GM12878 (cell line): ENCODE results near the gene DPM3. TPM values are rescaled to one million over a fixed set of nuclear protein-coding genes. Genes with fewer than 3 reads are reported as not detected.

Experiments
- ATAC-seq: fragments of 200-7000 bp; cut with Tn5 transposase; 3 replicates; pipeline ENCODE4 v1.9.1; 2020; ENCODE audit warnings: mild to moderate bottlenecking, moderate library complexity
- BruUV-seq: library from RNA; stranded (reverse); fragments of 400-500 nt; replicated peaks from 2 replicates; lab custom pipeline; 2021; lab: Mats Ljungman, UMichigan
- CTCF ChIA-PET: fragments of 300-600 bp; sonication (Branson Sonifier 250); formaldehyde crosslinking; extraction: SDS; loops from one replicate; lab custom pipeline; 2021; ENCODE audit warnings: inconsistent platforms; lab: Yijun Ruan, JAX
- POLR2A ChIA-PET: fragments of 350-600 bp; formaldehyde crosslinking; extraction: SDS; loops from one replicate; lab custom pipeline; 2021; ENCODE audit warnings: inconsistent platforms; lab: Charles Lee
- RAD21 ChIA-PET: fragments of 300-600 bp; sonication (Branson Sonifier 250); formaldehyde crosslinking; loops from one replicate; lab custom pipeline; 2023; ENCODE audit warnings: antibody characterized with exemption; ENCODE audit not compliant: unreplicated experiment; lab: Charles Lee
- SMC1A ChIA-PET: fragments of 300-600 bp; sonication (Branson Sonifier 250); formaldehyde crosslinking; loops from one replicate; lab custom pipeline; 2023; ENCODE audit not compliant: unreplicated experiment, uncharacterized antibody; lab: Charles Lee
- DNase-seq: peaks from one replicate; pipeline ENCODE4 v3.0.0-alpha.2; 2011; ENCODE audit warnings: low read depth, low spot score
- FAIRE-seq: peaks from 3 replicates; lab custom pipeline; 2011; peaks lifted over from hg19 to GRCh38; lab: Jason Lieb, UNC
- H2AFZ ChIP-seq: 2 replicates; pipeline ENCODE4 v1.6.0; 2011; ENCODE audit warnings: low read depth, low read length, control low read depth; ENCODE audit not compliant: control insufficient read depth
- H3K27ac ChIP-seq: 2 replicates; pipeline ENCODE4 v1.5.1; 2011; ENCODE audit warnings: control low read depth; ENCODE audit not compliant: control insufficient read depth, insufficient read depth
- H3K27me3 ChIP-seq, 2 experiments: replicated peaks in 1 of 2; 2 replicates each; pipeline versions ENCODE4 v1.6.0 to v1.6.1; 2011; ENCODE audit warnings: low read length in 1 of 2; ENCODE audit not compliant: control insufficient read depth in 2 of 2, insufficient read depth in 2 of 2
- H3K36me3 ChIP-seq, 2 experiments: 2 replicates each; pipeline ENCODE4 v1.5.1; 2011; ENCODE audit warnings: low read length in 1 of 2; ENCODE audit not compliant: control insufficient read depth in 2 of 2, insufficient read depth in 2 of 2
- H3K4me1 ChIP-seq: 2 replicates; pipeline ENCODE4 v1.6.1; 2011; ENCODE audit warnings: mild to moderate bottlenecking, low read length, moderate library complexity, mixed read lengths; ENCODE audit not compliant: control insufficient read depth, insufficient read depth
- H3K4me2 ChIP-seq: 2 replicates; pipeline ENCODE4 v1.6.0; 2011; ENCODE audit warnings: control low read depth; ENCODE audit not compliant: control insufficient read depth, insufficient read depth
- H3K4me3 ChIP-seq: fragments of 200-600 bp; sonication (generic); 2 replicates; pipeline ENCODE4 v1.5.1; 2016
- H3K79me2 ChIP-seq: 2 replicates; pipeline ENCODE4 v1.6.0; 2011; ENCODE audit warnings: low read length; ENCODE audit not compliant: control insufficient read depth, insufficient read depth
- H3K9ac ChIP-seq: 2 replicates; pipeline ENCODE4 v1.8.0; 2011; ENCODE audit warnings: low read length, control low read depth, mixed read lengths; ENCODE audit not compliant: control insufficient read depth, insufficient read depth
- H3K9me3 ChIP-seq: replicated peaks from 3 replicates; pipeline ENCODE4 v1.5.1; 2011; ENCODE audit warnings: mild to moderate bottlenecking, low read length; ENCODE audit not compliant: control insufficient read depth, insufficient read depth
- H4K20me1 ChIP-seq: 2 replicates; pipeline ENCODE4 v1.6.0; 2011; ENCODE audit not compliant: control insufficient read depth, insufficient read depth
- ASH2L ChIP-seq: fragments of 300-600, 200-600 bp; sonication (generic); IDR thresholded peaks from 2 replicates; pipeline ENCODE4 v1.6.1; 2017; ENCODE audit warnings: low read depth, mild to moderate bottlenecking, borderline replicate concordance
- BRCA1 ChIP-seq: IDR thresholded peaks from 2 replicates; pipeline ENCODE4 v1.6.1; 2011; ENCODE audit warnings: low read depth, low read length, improper control_type of control experiment
- GABPA ChIP-seq: IDR thresholded peaks from 2 replicates; pipeline ENCODE4 v1.6.1; 2014; ENCODE audit warnings: antibody characterized with exemption, low read depth, mild to moderate bottlenecking, inconsistent platforms
- MXI1 ChIP-seq: fragments of 150-350 bp; IDR thresholded peaks from 2 replicates; pipeline ENCODE4 v1.6.1; 2011; ENCODE audit warnings: low read depth, mild to moderate bottlenecking, inconsistent platforms, low read length, improper control_type of control experiment
- NR2C2 ChIP-seq: IDR thresholded peaks from 2 replicates; pipeline ENCODE4 v1.6.1; 2011; ENCODE audit warnings: borderline replicate concordance, low read depth; ENCODE audit not compliant: control insufficient read depth, insufficient read length
- RAD51 ChIP-seq: fragments of 450-650 bp; IDR thresholded peaks from 2 replicates; pipeline ENCODE4 v1.6.1; 2016; ENCODE audit warnings: moderate library complexity, mild to moderate bottlenecking, inconsistent platforms
- RFX5 ChIP-seq: IDR thresholded peaks from 2 replicates; pipeline ENCODE4 v1.6.1; 2011; ENCODE audit warnings: low read depth, low read length, improper control_type of control experiment
- RUNX3 ChIP-seq: IDR thresholded peaks from 2 replicates; pipeline ENCODE4 v1.6.1; 2012; ENCODE audit warnings: low read length, inconsistent platforms
- ZNF24 ChIP-seq: fragments of 450-650 bp; IDR thresholded peaks from 2 replicates; pipeline ENCODE4 v1.6.1; 2017; ENCODE audit warnings: antibody characterized with exemption, mild to moderate bottlenecking
- ZNF274 ChIP-seq: IDR thresholded peaks from one replicate; pipeline ENCODE4 v1.8.0; 2011; ENCODE audit not compliant: insufficient read length, insufficient read depth
- ZZZ3 ChIP-seq: IDR thresholded peaks from 2 replicates; pipeline ENCODE4 v1.6.1; 2011; ENCODE audit warnings: low read depth; ENCODE audit not compliant: control insufficient read depth, insufficient read length
- WGBS: methylation state at CpG from one replicate; pipeline ENCODE4 v1.1.6; 2016; ENCODE audit warnings: low lambda C conversion rate; ENCODE audit not compliant: insufficient replicate concordance, insufficient coverage; ENCODE audit errors: missing lambda C conversion rate; 5-methylcytosine and 5-hydroxymethylcytosine counted together
- in situ Hi-C: fragments of 300-500 bp; cut with MboI; formaldehyde crosslinking; loops from 9 replicates; pipeline ENCODE4 v1.14.3; 2018; ENCODE audit warnings: mixed read lengths
- intact Hi-C: fragments of 100-400 bp; cut with micrococcal nuclease; formaldehyde crosslinking; loops from one replicate; pipeline ENCODE4 v1.14.2; 2022; ENCODE audit not compliant: unreplicated experiment
- polyA plus RNA-seq, 11 experiments: library from polyadenylated mRNA; depleted of rRNA in 4 of 11; unstranded in 6 of 11; stranded (reverse) in 5 of 11; fragments of >200 nt; fragmentation: Nextera tagmentation in 4 of 11; fragmentation: Illumina TruSeq in 1 of 11; extraction: Ambion mirVana in 4 of 11; extraction: Trizol in 1 of 11; gene quantifications; 1 replicate in 1 of 11; 2 replicates in 10 of 11; pipeline versions ENCODE4 v1.2.1 to v1.2.3, GENCODE V29; 2011 to 2016; ENCODE audit warnings: inconsistent platforms in 2 of 11, missing spikeins in 2 of 11, low read depth in 1 of 11
- total RNA-seq, 4 experiments: library from RNA; depleted of rRNA in 3 of 4; stranded (reverse); fragments of >200 nt in 3 of 4; fragmentation: Illumina TruSeq in 1 of 4; extraction: Trizol in 1 of 4; gene quantifications; 2 replicates each; pipeline versions ENCODE4 v1.2.1 to v1.2.3, GENCODE V29; 2013 to 2021
- TF ChIP-seq, protein P1 (sequence below): IDR thresholded peaks from 2 replicates; pipeline ENCODE4 v1.6.1; 2012; ENCODE audit warnings: low read depth, low read length, improper control_type of control experiment
- TF ChIP-seq, protein P2 (sequence below): IDR thresholded peaks from 2 replicates; pipeline ENCODE4 v1.6.1; 2012; ENCODE audit warnings: low read depth, low read length, improper control_type of control experiment

Gene DPM3
- total and polyA plus RNA-seq, 10 of the 15 experiments (the other 5 are each of a cell fraction or from before 2014, with no cell fraction given), result 5.9 to 78.7 (median 25.7) TPM

GRCh38 chr1:155171836-155172731 lies 31.8 kb upstream of the DPM3 start:
- Histone ChIP-seq H4K20me1 (no peaks in the 10 kb centered on the region), H3K4me3 (peak overlapping the region; percentile 73), H3K9me3 (no peaks in the 10 kb centered on the region; the same call in 2 of the 3 replicates), H3K27me3 (no peaks in the 10 kb centered on the region), H3K4me1 (peaks cover 24% of the 10 kb centered on the region)
- DNase-seq (no peak), ATAC-seq (peak; percentile 52), FAIRE-seq (no peak)
- no TSS peak for BruUV-seq
- TF ChIP-seq MXI1, result 0 out of 2 replicates have a peak, but pooled peaks have one; percentile 10
- TF ChIP-seq ASH2L, result no peak
- TF ChIP-seq, all 136 proteins: peak for 1
- in situ Hi-C loops, result no loop called here
- H3K4me2 ChIP-seq, result peak overlapping the region; percentile 93
- ChIA-PET RAD21 (interaction anchor here (0.8 to 2.3 kb wide), 18 partner anchors 21 to 693 kb away, joined by 3 to 21 read pairs (median 4); partner anchors contain the start of gene SLC50A1), CTCF (interaction anchor here (0.8 to 12.1 kb wide), 39 partner anchors 9 to 625 kb away, joined by 3 to 284 read pairs (median 5); partner anchors contain the start of genes ADAM15, FDPS, MTX1 and RUSC1), POLR2A (interaction anchor here (0.8 to 7.4 kb wide), 10 partner anchors 13 to 86 kb away, joined by 3 to 77 read pairs (median 8); partner anchors contain the start of gene SLC50A1), SMC1A (interaction anchor here (0.6 to 5.5 kb wide), 19 partner anchors 13 to 110 kb away, joined by 3 to 46 read pairs (median 5); a partner anchor contains a TSS)
- 39% methylated on average over 8 of the region's 8 CpGs for WGBS
- H3K36me3 ChIP-seq, result peaks cover 0 to 3% of the 10 kb centered on the region in 2 experiments; a peak in 1 of 4 replicates
- H2AFZ ChIP-seq, result peak overlapping the region; percentile 96
- H3K27ac ChIP-seq, result peak overlapping the region; percentile 93
- peak overlapping the region; percentile 97 for H3K9ac ChIP-seq
- peaks cover 12% of the 10 kb centered on the region for H3K79me2 ChIP-seq
- intact Hi-C loops, result loop anchor here (5.0 kb wide), 1 partner anchor 35 kb away; the partner anchor contains the start of gene SLC50A1

DNA sequence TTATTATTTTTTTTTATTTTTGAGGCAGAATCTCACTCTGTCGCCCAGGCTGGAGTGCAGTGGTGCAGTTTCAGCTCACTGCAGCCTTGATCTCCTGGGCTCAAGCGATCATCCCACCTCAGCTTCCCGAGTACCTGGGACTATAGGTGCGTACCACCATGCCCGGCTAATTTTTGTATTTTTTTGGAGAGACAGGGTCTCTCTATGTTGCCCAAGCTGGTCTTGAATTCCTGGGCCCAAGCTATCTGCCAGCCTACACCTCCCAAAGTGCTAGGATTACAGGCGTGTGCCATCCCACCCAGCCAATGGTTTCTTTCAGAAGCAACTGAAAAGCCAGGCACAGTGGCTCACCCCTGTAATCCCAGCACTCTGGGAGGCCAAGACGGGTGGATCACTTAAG lies 30.5 kb upstream of the DPM3 start:
- WGBS, result 77% methylated on average over 7 of the region's 7 CpGs
- ChIA-PET RAD21 (interaction anchor here (5.1 kb wide), 1 partner anchor 81 kb away, joined by 71 read pairs; no protein-coding TSS in a partner anchor), SMC1A (interaction anchor here (5.5 to 5.9 kb wide), 2 partner anchors 75 to 79 kb away, joined by 36 to 37 read pairs; no protein-coding TSS in a partner anchor), CTCF (interaction anchor here (0.6 to 12.1 kb wide), 8 partner anchors 22 to 573 kb away, joined by 3 to 284 read pairs (median 27); no protein-coding TSS in a partner anchor), POLR2A (interaction anchor here (0.7 to 1.3 kb wide), 3 partner anchors 23 to 107 kb away, joined by 3 to 8 read pairs (median 3); no protein-coding TSS in a partner anchor)
- no peak for DNase-seq
- H3K4me3 ChIP-seq, result no peak overlapping the region
- H3K27me3 ChIP-seq, result no peaks in the 10 kb centered on the region
- no peak overlapping the region for H3K27ac ChIP-seq
- no peak for FAIRE-seq
- no TSS peak for BruUV-seq
- H3K79me2 ChIP-seq, result peaks cover 12% of the 10 kb centered on the region
- H3K9me3 ChIP-seq, result no peaks in the 10 kb centered on the region; the same call in 2 of the 3 replicates
- intact Hi-C loops, result loop anchor here (5.0 kb wide), 1 partner anchor 34 kb away; the partner anchor contains the start of gene SLC50A1
- no peak overlapping the region for H2AFZ ChIP-seq
- peaks cover 19% of the 10 kb centered on the region for H3K4me1 ChIP-seq
- H3K36me3 ChIP-seq, result peaks cover 0 to 3% of the 10 kb centered on the region in 2 experiments; a peak in 1 of 4 replicates
- no peak for ATAC-seq
- TF ChIP-seq ZNF24 (no peak), RUNX3 (no peak), GABPA (no peak), ZNF274 (no peak), NR2C2 (no peak), BRCA1 (no peak), ZZZ3 (no peak), RAD51 (no peak), RFX5 (no peak)
- TF ChIP-seq, protein P1, sequence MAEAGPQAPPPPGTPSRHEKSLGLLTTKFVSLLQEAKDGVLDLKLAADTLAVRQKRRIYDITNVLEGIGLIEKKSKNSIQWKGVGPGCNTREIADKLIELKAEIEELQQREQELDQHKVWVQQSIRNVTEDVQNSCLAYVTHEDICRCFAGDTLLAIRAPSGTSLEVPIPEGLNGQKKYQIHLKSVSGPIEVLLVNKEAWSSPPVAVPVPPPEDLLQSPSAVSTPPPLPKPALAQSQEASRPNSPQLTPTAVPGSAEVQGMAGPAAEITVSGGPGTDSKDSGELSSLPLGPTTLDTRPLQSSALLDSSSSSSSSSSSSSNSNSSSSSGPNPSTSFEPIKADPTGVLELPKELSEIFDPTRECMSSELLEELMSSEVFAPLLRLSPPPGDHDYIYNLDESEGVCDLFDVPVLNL, result no peak
- TF ChIP-seq, protein P2, sequence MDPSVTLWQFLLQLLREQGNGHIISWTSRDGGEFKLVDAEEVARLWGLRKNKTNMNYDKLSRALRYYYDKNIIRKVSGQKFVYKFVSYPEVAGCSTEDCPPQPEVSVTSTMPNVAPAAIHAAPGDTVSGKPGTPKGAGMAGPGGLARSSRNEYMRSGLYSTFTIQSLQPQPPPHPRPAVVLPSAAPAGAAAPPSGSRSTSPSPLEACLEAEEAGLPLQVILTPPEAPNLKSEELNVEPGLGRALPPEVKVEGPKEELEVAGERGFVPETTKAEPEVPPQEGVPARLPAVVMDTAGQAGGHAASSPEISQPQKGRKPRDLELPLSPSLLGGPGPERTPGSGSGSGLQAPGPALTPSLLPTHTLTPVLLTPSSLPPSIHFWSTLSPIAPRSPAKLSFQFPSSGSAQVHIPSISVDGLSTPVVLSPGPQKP, result no peak
- no peaks in the 10 kb centered on the region for H4K20me1 ChIP-seq
- in situ Hi-C loops, result no loop called here
- no peak overlapping the region for H3K9ac ChIP-seq
- no peak overlapping the region for H3K4me2 ChIP-seq
